Astrocyte of the cerebellum (primary cell): ENCODE measurements around the gene CTRB1.

Experiments used
- DNase-seq: peaks from one replicate; pipeline ENCODE4 v3.0.0-alpha.2; 2011; ENCODE audit warnings: low read depth
- H3K4me3 ChIP-seq: 2 replicates; pipeline ENCODE4 v1.5.1; 2011; ENCODE audit warnings: mild to moderate bottlenecking, low read depth, low read length, moderate library complexity
- in situ Hi-C: cut with HindIII; loops from 2 replicates; pipeline ENCODE4 v1.10.0; 2017; ENCODE audit warnings: low sequenced_read_pairs
- TF ChIP-seq, protein P1 (sequence below): IDR thresholded peaks from 2 replicates; pipeline ENCODE4 v1.5.1; 2012; ENCODE audit warnings: low read length, low read depth, moderate library complexity, mild to moderate bottlenecking; ENCODE audit errors: missing control alignments

CTRB1 gene

DNA sequence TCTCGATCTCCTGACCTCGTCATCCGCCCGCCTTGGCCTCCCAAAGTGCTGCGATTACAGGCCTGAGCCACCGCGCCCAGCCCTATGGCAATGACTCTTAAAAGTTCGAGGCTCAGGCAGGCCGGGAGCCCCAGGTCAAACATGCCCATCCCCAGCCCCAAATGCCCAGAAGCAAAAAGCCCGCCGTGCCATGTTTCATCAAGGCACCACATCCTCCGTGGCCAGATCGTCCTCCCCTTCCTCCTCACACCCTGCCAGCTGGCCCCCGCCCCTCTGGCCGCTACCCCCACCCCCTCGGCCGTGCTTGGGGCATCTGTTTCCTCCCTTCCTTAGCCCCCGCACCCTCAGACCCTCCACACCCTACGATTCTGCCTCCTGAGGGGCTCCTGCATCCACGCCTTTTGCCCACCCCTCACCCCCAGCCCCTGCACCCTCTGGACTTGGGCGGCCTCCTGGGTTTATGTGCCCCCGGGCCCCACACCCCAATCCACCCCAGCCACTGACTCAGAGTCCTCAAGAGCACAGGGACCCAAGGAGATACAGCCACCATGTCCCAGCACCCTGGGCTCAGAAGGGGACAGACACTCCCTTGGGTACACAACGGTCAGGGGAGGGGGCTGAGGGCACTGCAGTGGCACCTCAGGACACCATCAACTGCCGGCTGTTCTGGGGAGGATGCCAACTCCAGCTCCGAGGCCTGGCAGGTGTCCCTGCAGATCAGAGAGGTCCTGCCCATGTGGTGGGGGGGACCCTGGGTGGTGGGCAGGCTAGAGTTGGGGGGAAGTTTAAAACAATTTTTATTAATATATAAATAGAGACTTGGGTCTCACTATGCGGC lies 7.1 kb downstream of the CTRB1 start:
- in situ Hi-C loops = loop anchor here (25.0 kb wide), 1 partner anchor 161 kb away; no protein-coding TSS in a partner anchor
- no peak overlapping the region for H3K4me3 ChIP-seq
- TF ChIP-seq, protein P1, sequence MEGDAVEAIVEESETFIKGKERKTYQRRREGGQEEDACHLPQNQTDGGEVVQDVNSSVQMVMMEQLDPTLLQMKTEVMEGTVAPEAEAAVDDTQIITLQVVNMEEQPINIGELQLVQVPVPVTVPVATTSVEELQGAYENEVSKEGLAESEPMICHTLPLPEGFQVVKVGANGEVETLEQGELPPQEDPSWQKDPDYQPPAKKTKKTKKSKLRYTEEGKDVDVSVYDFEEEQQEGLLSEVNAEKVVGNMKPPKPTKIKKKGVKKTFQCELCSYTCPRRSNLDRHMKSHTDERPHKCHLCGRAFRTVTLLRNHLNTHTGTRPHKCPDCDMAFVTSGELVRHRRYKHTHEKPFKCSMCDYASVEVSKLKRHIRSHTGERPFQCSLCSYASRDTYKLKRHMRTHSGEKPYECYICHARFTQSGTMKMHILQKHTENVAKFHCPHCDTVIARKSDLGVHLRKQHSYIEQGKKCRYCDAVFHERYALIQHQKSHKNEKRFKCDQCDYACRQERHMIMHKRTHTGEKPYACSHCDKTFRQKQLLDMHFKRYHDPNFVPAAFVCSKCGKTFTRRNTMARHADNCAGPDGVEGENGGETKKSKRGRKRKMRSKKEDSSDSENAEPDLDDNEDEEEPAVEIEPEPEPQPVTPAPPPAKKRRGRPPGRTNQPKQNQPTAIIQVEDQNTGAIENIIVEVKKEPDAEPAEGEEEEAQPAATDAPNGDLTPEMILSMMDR = no peak
- no peak for DNase-seq

DNA sequence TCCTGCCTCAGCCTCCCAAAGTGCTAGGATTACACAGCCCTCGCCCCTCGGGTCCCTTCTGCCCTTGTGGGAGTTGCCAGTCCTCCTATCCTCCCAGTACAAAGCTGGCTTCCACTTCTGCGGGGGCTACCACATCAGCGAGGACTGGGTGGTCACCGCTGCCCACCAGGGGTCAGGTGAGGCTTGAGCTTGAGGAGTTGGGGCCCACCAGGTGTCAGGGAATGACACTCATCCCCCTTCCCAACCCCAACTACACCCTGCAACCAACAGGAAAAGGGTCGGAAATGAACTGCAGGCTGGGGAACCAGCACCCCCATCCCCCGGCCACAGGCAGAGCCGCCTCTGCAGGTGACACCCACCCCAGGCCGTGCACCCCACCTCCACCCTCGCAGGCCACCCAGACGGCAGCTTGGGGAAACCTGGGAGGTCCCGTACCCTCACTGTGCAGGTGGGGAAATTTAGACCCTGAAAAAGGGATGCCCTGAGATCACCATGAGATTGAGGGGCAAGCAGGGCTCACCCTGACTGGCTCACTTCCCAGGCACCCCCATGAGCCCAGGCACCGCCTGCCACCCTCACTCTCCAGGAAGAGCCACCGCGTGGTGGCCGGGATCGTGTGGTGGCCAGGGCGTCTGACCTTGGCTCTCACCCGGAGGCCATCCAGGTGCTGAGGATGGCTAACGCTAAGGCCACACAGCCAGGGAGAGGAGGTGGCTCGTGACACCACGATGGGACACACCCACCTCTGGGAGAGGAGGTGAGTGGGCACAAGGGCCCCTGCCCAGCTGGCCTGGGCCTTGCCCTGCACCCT lies 8.0 kb downstream of the CTRB1 start:
- no peak overlapping the region for H3K4me3 ChIP-seq
- TF ChIP-seq, protein P1 = no peak
- no peak for DNase-seq
- in situ Hi-C loops = loop anchor here (25.0 kb wide), 1 partner anchor 161 kb away; no protein-coding TSS in a partner anchor

DNA sequence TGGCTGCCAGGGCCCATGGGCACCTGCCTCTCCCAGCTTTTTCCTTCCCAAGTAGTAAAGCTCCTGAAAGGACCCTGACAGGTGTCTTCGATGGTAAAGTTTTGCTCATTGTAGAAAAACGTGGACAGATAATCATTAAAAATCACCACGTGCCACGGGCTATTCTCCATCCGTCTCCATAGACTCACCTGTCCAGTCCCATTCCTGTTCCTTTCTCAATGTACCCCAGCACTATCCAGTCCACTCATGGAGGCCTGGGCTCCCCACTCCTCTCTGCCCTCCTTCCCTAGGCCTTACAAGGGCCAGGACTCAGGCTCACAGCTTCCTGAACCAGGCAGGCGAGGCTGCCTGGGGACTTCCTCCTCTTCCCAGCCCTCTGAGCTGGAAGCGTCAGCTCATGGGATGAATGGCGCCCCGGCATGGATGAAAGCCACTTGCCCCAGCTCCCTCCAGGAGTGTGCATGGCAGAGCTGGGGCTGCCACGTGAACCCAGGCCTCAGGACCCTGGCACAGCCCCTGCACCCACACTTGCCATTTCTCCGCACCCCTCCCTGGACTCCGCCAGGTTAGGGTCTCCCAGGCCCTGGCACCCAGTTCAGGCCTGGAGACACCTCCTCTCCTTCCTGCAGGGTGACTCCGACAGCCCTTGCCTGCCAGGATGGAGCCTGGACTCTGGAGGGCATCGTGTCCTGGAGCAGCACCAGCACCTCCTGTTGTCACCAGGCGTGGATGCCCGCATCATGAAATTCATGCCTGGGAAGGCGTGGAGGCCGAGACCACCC lies 8.8 kb downstream of the CTRB1 start:
- no peak for DNase-seq
- TF ChIP-seq, protein P1 = no peak
- H3K4me3 ChIP-seq = no peak overlapping the region
- in situ Hi-C loops = loop anchor here (25.0 kb wide), 1 partner anchor 160 kb away; no protein-coding TSS in a partner anchor

DNA sequence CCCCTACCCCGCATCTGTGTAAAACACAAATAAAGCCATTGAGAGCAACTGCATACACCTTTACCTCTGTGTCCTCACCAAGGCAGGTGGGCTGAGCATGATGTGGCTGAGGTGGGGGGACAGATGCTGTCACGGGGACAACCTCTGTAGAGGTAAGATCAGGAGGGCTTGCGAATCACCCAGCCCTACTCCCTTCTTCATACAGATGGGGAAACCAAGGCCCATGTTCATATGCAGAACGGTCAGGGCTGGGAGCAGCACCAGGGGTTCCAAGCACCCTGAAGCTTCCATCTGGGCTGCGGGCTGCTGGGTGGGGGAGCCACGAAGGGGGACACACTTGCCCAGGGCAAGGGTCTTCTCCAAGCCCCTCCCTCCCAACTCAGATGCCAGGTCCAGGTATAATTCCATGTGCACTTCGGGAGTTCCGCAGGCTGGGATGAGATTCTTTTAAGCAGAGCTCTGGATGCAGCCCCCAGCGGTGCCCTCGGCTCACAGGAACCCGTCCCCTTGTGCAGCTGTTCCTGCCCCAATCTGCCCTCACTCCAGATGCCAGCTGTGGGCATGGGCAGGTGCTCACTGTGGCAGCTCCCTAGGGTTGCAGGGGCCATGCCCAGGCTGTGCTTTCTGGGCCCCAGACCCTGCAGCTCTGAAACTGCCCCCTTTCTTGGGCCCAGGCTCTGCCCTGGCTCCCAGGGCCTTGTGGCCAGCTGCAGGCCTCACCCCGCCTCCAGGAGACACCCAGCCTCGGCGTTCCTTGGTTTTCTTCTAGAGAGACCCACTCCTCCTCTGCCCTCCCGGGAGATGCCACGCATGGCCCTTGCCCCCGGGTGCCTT lies 9.6 kb downstream of the CTRB1 start:
- DNase-seq = no peak
- TF ChIP-seq, protein P1 = no peak
- in situ Hi-C loops = loop anchor here (25.0 kb wide), 1 partner anchor 159 kb away; no protein-coding TSS in a partner anchor
- no peak overlapping the region for H3K4me3 ChIP-seq

DNA sequence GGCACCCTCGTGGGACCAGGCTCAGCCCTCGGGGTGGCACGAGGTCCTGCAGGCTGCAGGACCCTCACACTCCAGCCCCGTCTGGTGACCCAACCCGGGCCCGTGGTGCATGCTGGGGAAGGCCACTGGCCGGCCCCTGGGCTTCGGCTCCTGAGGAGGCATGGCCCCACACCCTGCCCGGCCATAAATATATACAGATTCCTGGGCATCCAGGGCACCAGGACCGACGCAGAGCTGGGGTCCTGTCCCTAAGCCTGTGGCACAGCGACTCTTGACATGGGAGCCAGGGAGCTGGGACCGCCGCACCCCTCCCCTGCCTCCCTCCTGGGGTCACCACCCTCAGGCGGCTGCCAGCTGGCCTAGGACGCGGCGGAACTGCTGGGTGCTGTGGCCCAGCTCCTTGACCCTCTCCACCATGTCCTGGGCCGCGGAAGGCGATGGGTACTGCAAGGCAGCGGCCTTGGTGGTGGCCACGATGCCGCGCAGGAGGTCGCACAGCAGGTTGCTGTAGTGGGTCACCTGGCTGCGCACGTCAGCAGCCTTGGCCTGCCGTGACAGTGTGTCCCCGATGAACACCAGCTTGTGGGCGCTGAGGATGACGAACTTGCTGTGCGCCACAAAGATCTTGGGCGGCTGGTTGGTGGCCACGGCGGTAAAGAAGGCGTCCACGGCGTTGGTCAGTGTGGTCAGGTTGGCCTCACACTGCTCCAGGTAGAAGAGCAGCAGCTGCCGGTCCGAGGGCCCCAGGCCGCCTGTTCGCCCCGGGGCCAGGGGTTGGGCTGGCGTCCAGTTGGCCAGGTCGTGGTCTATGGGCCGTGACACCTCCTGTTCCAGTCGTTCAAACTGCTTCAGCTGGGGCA lies 10.6 kb downstream of the CTRB1 start:
- H3K4me3 ChIP-seq = no peak overlapping the region
- TF ChIP-seq, protein P1 = no peak
- no peak for DNase-seq
- in situ Hi-C loops = loop anchor here (25.0 kb wide), 1 partner anchor 158 kb away; no protein-coding TSS in a partner anchor
